ENCODE results near the gene MRPL39. TPM values are rescaled to one million over a fixed set of nuclear protein-coding genes. Genes with fewer than 3 reads are reported as not detected.

MRPL39 gene
- total and polyA plus RNA-seq, 2 donors (not counting 1 experiment from before 2014, with no cell fraction given): 10.1 to 19.7 TPM

GRCh38 chr21:25580912-25581260 is 26.4 kb downstream of the MRPL39 start:
- no peak for DNase-seq
- Mint-ChIP-seq H3K4me3 (no peak overlapping the region), H3K4me1 (peaks cover 33% of the 10 kb centered on the region), H3K27ac (no peak overlapping the region), H3K27me3 (no peaks in the 10 kb centered on the region), H3K9me3 (ENCODE audit: insufficient read depth) (no peaks in the 10 kb centered on the region)
- Histone ChIP-seq H3K9ac (ENCODE audit: low read length) (no peak overlapping the region), H3K79me2 (ENCODE audit: control insufficient read depth, insufficient read depth, low read length) (peaks cover 4% of the 10 kb centered on the region), H3K4me1 (ENCODE audit: control insufficient read depth in 2 of 2, insufficient read depth in 2 of 2, low read length in 2 of 2) (peaks cover 0 to 7% of the 10 kb centered on the region in 2 donors), H3K9me3 (ENCODE audit: control extremely low read depth in 1 of 3, control insufficient read depth in 2 of 3, insufficient read depth in 1 of 3, low read length in 2 of 3) (no peaks in the 10 kb centered on the region), H3K4me3 (ENCODE audit: control extremely low read depth in 1 of 5, extremely low read depth in 1 of 5, insufficient read depth in 1 of 5, low read depth in 2 of 5, low read length in 4 of 5) (no peak overlapping the region), H2AFZ (ENCODE audit: insufficient read depth, low read depth, low read length, poor library complexity, severe bottlenecking) (no peak overlapping the region), H3K36me3 (replicated peaks in 1 of 2; ENCODE audit: control extremely low read depth in 1 of 2, control insufficient read depth in 1 of 2, extremely low read depth in 1 of 2, insufficient read depth in 2 of 2, low read length in 1 of 2) (peaks cover 3 to 5% of the 10 kb centered on the region in 2 experiments), H3K27ac (ENCODE audit: low read length in 2 of 2) (no peak overlapping the region), H4K20me1 (ENCODE audit: control insufficient read depth, insufficient read depth, low read length, poor library complexity, severe bottlenecking) (no peaks in the 10 kb centered on the region), H3K4me2 (replicated peaks; ENCODE audit: low read depth, low read length, poor library complexity, severe bottlenecking) (no peak overlapping the region), H3K27me3 (replicated peaks in 1 of 4; ENCODE audit: control extremely low read depth in 1 of 4, control insufficient read depth in 3 of 4, insufficient read depth in 4 of 4, low read length in 3 of 4) (no peaks in the 10 kb centered on the region)
- CTCF ChIA-PET: no interaction called here
- TF ChIP-seq CTCF (IDR thresholded peaks at IDR 0.05) (no peak), EZH2 (IDR thresholded peaks at IDR 0.05; ENCODE audit: borderline replicate concordance, insufficient read depth, low read depth, low read length, poor library complexity, severe bottlenecking) (no peak)
- WGBS (ENCODE audit: insufficient coverage): no CpG with 5 or more reads among the region's 4 CpGs
- ATAC-seq (ENCODE audit: low read depth): no peak
- intact Hi-C loops (cut with micrococcal nuclease): no loop called here
- POLR2A ChIA-PET: no interaction called here

DNA sequence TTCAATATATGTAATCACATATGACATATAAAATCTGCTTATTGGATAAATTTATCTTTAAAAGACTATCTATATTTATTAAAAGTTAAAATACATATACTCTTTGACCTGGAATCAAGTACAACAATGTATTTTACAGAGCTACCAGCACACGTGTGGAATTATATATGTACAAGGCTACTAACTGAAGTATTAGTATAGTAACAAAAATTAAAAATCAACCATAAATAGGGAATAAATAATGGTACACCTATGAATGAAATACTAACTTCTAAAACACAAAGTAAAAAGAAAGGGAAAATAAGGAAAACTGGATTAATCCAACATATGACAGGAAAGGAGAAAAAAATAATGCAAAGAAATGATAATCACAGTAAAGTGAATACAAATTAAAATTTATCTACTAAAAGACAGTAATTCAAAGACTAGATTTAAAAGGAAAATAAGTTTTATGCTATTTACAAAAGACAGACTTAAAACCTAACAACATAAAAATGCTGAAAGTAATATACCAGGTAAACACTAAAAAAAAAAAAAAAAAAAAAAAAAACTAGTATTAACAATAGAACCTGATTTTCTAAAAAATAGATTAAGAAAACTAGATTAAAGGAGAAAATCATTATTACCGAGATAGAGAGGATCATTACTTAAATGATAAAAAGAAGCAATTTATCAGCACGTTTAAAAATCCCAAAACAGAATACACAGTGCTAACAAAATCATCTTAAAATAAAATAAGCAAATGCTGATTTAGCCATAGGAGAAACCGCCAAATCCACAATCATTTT is 27.9 kb downstream of the MRPL39 start:
- intact Hi-C loops (cut with micrococcal nuclease): no loop called here
- H3K4me3 Mint-ChIP-seq: no peak overlapping the region
- H3K9ac ChIP-seq (ENCODE audit: low read length): no peak overlapping the region
- peaks cover 3 to 13% of the 10 kb centered on the region in 2 donors for H3K4me1 ChIP-seq (ENCODE audit: control insufficient read depth in 2 of 2, insufficient read depth in 2 of 2, low read length in 2 of 2)
- peaks cover 11% of the 10 kb centered on the region for H3K79me2 ChIP-seq (ENCODE audit: control insufficient read depth, insufficient read depth, low read length)
- no peak for ATAC-seq (ENCODE audit: low read depth)
- H3K27me3 ChIP-seq (replicated peaks in 1 of 4; ENCODE audit: control extremely low read depth in 1 of 4, control insufficient read depth in 3 of 4, insufficient read depth in 4 of 4, low read length in 3 of 4): no peaks in the 10 kb centered on the region
- H3K9me3 Mint-ChIP-seq (ENCODE audit: insufficient read depth): no peaks in the 10 kb centered on the region
- CTCF ChIA-PET: no interaction called here
- no peaks in the 10 kb centered on the region for H3K36me3 ChIP-seq (replicated peaks in 1 of 2; ENCODE audit: control extremely low read depth in 1 of 2, control insufficient read depth in 1 of 2, extremely low read depth in 1 of 2, insufficient read depth in 2 of 2, low read length in 1 of 2)
- WGBS (ENCODE audit: insufficient coverage): no CpG with 5 or more reads among the region's 4 CpGs
- H3K4me2 ChIP-seq (replicated peaks; ENCODE audit: low read depth, low read length, poor library complexity, severe bottlenecking): no peak overlapping the region
- H2AFZ ChIP-seq (ENCODE audit: insufficient read depth, low read depth, low read length, poor library complexity, severe bottlenecking): no peak overlapping the region
- peaks cover 40% of the 10 kb centered on the region for H3K4me1 Mint-ChIP-seq
- no peak overlapping the region for H3K4me3 ChIP-seq (ENCODE audit: control extremely low read depth in 1 of 5, extremely low read depth in 1 of 5, insufficient read depth in 1 of 5, low read depth in 2 of 5, low read length in 4 of 5)
- DNase-seq: no peak
- no peak overlapping the region for H3K27ac Mint-ChIP-seq
- H3K9me3 ChIP-seq (ENCODE audit: control extremely low read depth in 1 of 3, control insufficient read depth in 2 of 3, insufficient read depth in 1 of 3, low read length in 2 of 3): no peaks in the 10 kb centered on the region
- H3K27ac ChIP-seq (ENCODE audit: low read length in 2 of 2): no peak overlapping the region
- POLR2A ChIA-PET: no interaction called here
- H3K27me3 Mint-ChIP-seq: no peaks in the 10 kb centered on the region
- TF ChIP-seq EZH2 (IDR thresholded peaks at IDR 0.05; ENCODE audit: borderline replicate concordance, insufficient read depth, low read depth, low read length, poor library complexity, severe bottlenecking): no peak
- no peak for TF ChIP-seq CTCF (IDR thresholded peaks at IDR 0.05)
- H4K20me1 ChIP-seq (ENCODE audit: control insufficient read depth, insufficient read depth, low read length, poor library complexity, severe bottlenecking): no peaks in the 10 kb centered on the region

Measured in B cell (primary cell).